HG03558 (cell line): Measurements from ENCODE around the gene ZBBX.

Experiments
- ATAC-seq: cut with Tn5 transposase; IDR thresholded peaks from one replicate; pipeline ENCODE4 v1.9.1; 2021; ENCODE audit warnings: moderate number of reproducible peaks; ENCODE audit not compliant: unreplicated experiment; ENCODE audit errors: extremely low read depth

ZBBX gene

GRCh38 chr3:167318996-167319615 is 61.0 kb downstream of the ZBBX start:
- no peak for ATAC-seq

- no peak for ATAC-seq
Observed at GRCh38 chr3:167318306-167318705, 61.8 kb downstream of the ZBBX start.

GRCh38 chr3:167306319-167306718 is 73.8 kb downstream of the ZBBX start:
- ATAC-seq, result no peak

- no peak for ATAC-seq
Observed at GRCh38 chr3:167305340-167305890, 74.7 kb downstream of the ZBBX start.

- no peak for ATAC-seq
Observed at GRCh38 chr3:167304077-167304476, 76.0 kb downstream of the ZBBX start.

GRCh38 chr3:167302678-167303077 is 77.4 kb downstream of the ZBBX start:
- ATAC-seq, result no peak

GRCh38 chr3:167300207-167300606 is 79.9 kb downstream of the ZBBX start:
- no peak for ATAC-seq

- ATAC-seq, result no peak
Observed at GRCh38 chr3:167289435-167289834, 90.7 kb downstream of the ZBBX start.

- no peak for ATAC-seq
Observed at GRCh38 chr3:167288737-167289136, 91.4 kb downstream of the ZBBX start.

GRCh38 chr3:167287308-167287707 is 92.8 kb downstream of the ZBBX start:
- no peak for ATAC-seq

- no peak for ATAC-seq
Observed at GRCh38 chr3:167274141-167274874, 105.8 kb downstream of the ZBBX start.

- ATAC-seq, result no peak
Observed at GRCh38 chr3:167253037-167253436, 127.1 kb downstream of the ZBBX start.

- ATAC-seq, result no peak
Observed at GRCh38 chr3:167251678-167252077, 128.4 kb downstream of the ZBBX start.

- ATAC-seq, result no peak
Observed at GRCh38 chr3:167246252-167246651, 133.8 kb downstream of the ZBBX start.

- no peak for ATAC-seq
Observed at GRCh38 chr3:167241048-167241845, 138.8 kb downstream of the ZBBX start.

- ATAC-seq, result no peak
Observed at GRCh38 chr3:167228135-167228534, 152.0 kb downstream of the ZBBX start.

GRCh38 chr3:167225821-167226220 is 154.3 kb downstream of the ZBBX start:
- ATAC-seq, result no peak

- ATAC-seq, result no peak
Observed at GRCh38 chr3:167209011-167209410, 171.1 kb downstream of the ZBBX start.

GRCh38 chr3:167203062-167203461 is 177.0 kb downstream of the ZBBX start:
- ATAC-seq, result no peak

GRCh38 chr3:167198949-167199600 is 181.0 kb downstream of the ZBBX start:
- no peak for ATAC-seq
